T-cell (primary cell): Measurements from ENCODE around the gene TRIM7. TPM values are rescaled to one million over a fixed set of nuclear protein-coding genes. Genes with fewer than 3 reads are reported as not detected.

Experiments used
- ATAC-seq, 4 experiments: fragments of 200-7000 bp in 3 of 4; fragments of 150-1000 bp in 1 of 4; cut with Tn5 transposase; replicated peaks in 1 of 4; 1 replicate in 3 of 4; 2 replicates in 1 of 4; pipeline ENCODE4 v1.10.0; 2021; ENCODE audit warnings: moderate library complexity in 3 of 4, mild to moderate bottlenecking in 2 of 4, moderate number of reproducible peaks in 1 of 4
- CTCF ChIA-PET, 2 donors: fragments of 300-600 bp; sonication (Branson Sonifier 250); formaldehyde crosslinking; loops; one replicate each; lab custom pipeline; 2022; ENCODE audit warnings: antibody characterized with exemption in 2 of 2; lab: Charles Lee
- POLR2A ChIA-PET, 2 donors: fragments of 300-600 bp; sonication (Branson Sonifier 250); formaldehyde crosslinking; loops; one replicate each; lab custom pipeline; 2022; ENCODE audit warnings: antibody characterized with exemption in 2 of 2; lab: Charles Lee
- DNase-seq, 35 experiments: peaks; one replicate each; pipeline versions ENCODE4 v3.0.0 to v3.0.0-alpha.2; 2013 to 2023
- H3K27ac ChIP-seq: one replicate; pipeline ENCODE4 v1.5.1; 2013; ENCODE audit warnings: low read length
- H3K27me3 ChIP-seq, 2 experiments: replicated peaks in 1 of 2; 1 replicate in 1 of 2; 2 replicates in 1 of 2; pipeline versions ENCODE4 v1.6.1 to v1.7.0; 2013; ENCODE audit warnings: low read length in 1 of 2, mixed read lengths in 1 of 2; ENCODE audit not compliant: control insufficient read depth in 2 of 2, insufficient read depth in 2 of 2; ENCODE audit errors: extremely low read depth in 1 of 2
- H3K36me3 ChIP-seq, 2 donors: 1 replicate in 1 of 2; 2 replicates in 1 of 2; pipeline versions ENCODE4 v1.6.1 to v1.7.0; 2013; ENCODE audit warnings: low read length in 1 of 2; ENCODE audit not compliant: control insufficient read depth in 2 of 2, insufficient read depth in 1 of 2; ENCODE audit errors: extremely low read depth in 1 of 2
- H3K4me1 ChIP-seq, 2 experiments: 1 replicate in 1 of 2; 2 replicates in 1 of 2; pipeline versions ENCODE4 v1.6.1 to v1.7.0; 2013; ENCODE audit warnings: low read length in 2 of 2, mixed read lengths in 1 of 2; ENCODE audit not compliant: insufficient read depth in 2 of 2, control insufficient read depth in 1 of 2; ENCODE audit errors: extremely low read depth in 1 of 2
- H3K4me3 ChIP-seq, 2 donors: 1 replicate in 1 of 2; 2 replicates in 1 of 2; pipeline versions ENCODE4 v1.5.1 to v1.7.0; 2013; ENCODE audit warnings: mild to moderate bottlenecking in 2 of 2, low read length in 1 of 2, moderate library complexity in 1 of 2; ENCODE audit not compliant: control insufficient read depth in 1 of 2; ENCODE audit errors: extremely low read depth in 1 of 2
- H3K9me3 ChIP-seq: 2 replicates; pipeline ENCODE4 v1.7.0; 2013
- H3K27ac Mint-ChIP-seq, 2 donors: one replicate each; pipeline ENCODE4 v1.8.0; 2020 to 2021; ENCODE audit warnings: mild to moderate bottlenecking in 2 of 2, mixed read lengths in 2 of 2
- H3K27me3 Mint-ChIP-seq, 2 donors: one replicate each; pipeline ENCODE4 v1.8.0; 2021 to 2022; ENCODE audit warnings: mixed read lengths in 2 of 2
- H3K36me3 Mint-ChIP-seq: one replicate; pipeline ENCODE4 v1.8.0; 2021; ENCODE audit warnings: mixed read lengths
- H3K4me1 Mint-ChIP-seq, 3 donors: one replicate each; pipeline ENCODE4 v1.8.0; 2020 to 2022; ENCODE audit warnings: mixed read lengths in 3 of 3, mild to moderate bottlenecking in 1 of 3
- H3K4me3 Mint-ChIP-seq, 3 donors: one replicate each; pipeline ENCODE4 v1.8.0; 2020 to 2022; ENCODE audit warnings: mild to moderate bottlenecking in 3 of 3, mixed read lengths in 3 of 3, moderate library complexity in 3 of 3
- H3K9me3 Mint-ChIP-seq, 3 donors: one replicate each; pipeline ENCODE4 v1.8.0; 2020 to 2022; ENCODE audit warnings: mixed read lengths in 3 of 3
- WGBS: methylation state at CpG from one replicate; pipeline ENCODE4 v1.1.5; 2013; ENCODE audit warnings: missing lambda C conversion rate; ENCODE audit not compliant: insufficient coverage; 5-methylcytosine and 5-hydroxymethylcytosine counted together
- total RNA-seq, 35 experiments: library from RNA in 6 of 35; stranded (reverse) in 6 of 35; fragments of 120-200 nt in 1 of 35; gene quantifications; one replicate each; pipeline versions ENCODE4 v1.2.1 to v1.2.4 and lab custom pipeline; 2013 to 2026

TRIM7 gene
- total RNA-seq, 5 donors from 2014 or later (not counting 1 experiment from before 2014, with no cell fraction given) = 1.6 to 3.1 (median 3.0) TPM

DNA sequence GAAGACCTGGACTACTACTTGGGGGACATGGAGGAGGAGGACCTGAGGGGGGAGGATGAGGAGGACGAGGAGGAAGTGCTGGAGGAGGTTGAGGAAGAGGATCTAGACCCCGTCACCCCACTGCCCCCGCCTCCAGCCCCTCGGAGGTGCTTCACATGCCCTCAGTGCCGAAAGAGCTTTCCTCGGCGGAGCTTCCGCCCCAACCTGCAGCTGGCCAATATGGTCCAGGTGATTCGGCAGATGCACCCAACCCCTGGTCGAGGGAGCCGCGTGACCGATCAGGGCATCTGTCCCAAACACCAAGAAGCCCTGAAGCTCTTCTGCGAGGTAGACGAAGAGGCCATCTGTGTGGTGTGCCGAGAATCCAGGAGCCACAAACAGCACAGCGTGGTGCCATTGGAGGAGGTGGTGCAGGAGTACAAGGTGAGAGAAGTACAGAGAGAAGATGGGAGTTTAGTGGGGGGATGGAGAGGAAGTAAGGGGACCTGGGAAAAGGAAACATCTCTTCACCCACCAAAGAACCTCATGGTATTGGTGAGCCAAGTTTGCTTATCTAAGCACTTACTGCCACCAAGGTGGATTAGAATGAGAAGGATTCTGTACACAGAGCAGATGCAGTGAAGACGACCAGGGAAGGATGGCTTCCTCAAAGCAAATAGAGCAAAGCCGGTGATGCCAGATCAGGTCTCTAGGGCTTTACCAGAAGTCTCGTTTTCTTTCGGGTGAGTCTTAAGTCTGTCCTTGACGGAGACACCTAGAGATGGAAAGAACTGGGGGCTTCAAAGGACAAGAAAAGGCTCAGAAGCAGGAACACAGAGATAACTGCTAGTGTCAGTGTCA is 19.6 kb upstream of the TRIM7 start:
- ChIA-PET CTCF (interaction anchor here in 1 of 2 donors (0.5 to 2.0 kb wide), 3 partner anchors 35 to 393 kb away, joined by 3 to 6 read pairs (median 4); no protein-coding TSS in a partner anchor), POLR2A (interaction anchor here (0.5 to 1.1 kb wide), 3 partner anchors 14 to 18 kb away, joined by 3 to 8 read pairs (median 4); no protein-coding TSS in a partner anchor)
- DNase-seq (peak in 6 of 35 experiments; percentile 13 to 57 (median 22)), ATAC-seq (no peak)
- peak overlapping the region; percentile 77 to 82 for H3K4me3 ChIP-seq
- H3K27me3 Mint-ChIP-seq = peaks cover 0 to 8% of the 10 kb centered on the region in 2 donors
- peak overlapping the region; percentile 94 for H3K27ac ChIP-seq
- H3K4me1 ChIP-seq = peaks cover 18 to 69% of the 10 kb centered on the region in 2 experiments
- peaks cover 6 to 11% of the 10 kb centered on the region in 2 donors for H3K36me3 ChIP-seq
- no peaks in the 10 kb centered on the region for H3K9me3 Mint-ChIP-seq
- no peaks in the 10 kb centered on the region for H3K27me3 ChIP-seq
- no peaks in the 10 kb centered on the region for H3K9me3 ChIP-seq
- WGBS = 25% methylated on average over 16 of the region's 22 CpGs
- H3K4me1 Mint-ChIP-seq = peaks cover 62 to 75% (median 62%) of the 10 kb centered on the region in 3 donors
- peak overlapping the region; percentile 92 to 97 (median 92) for H3K4me3 Mint-ChIP-seq
- peaks cover 10% of the 10 kb centered on the region for H3K36me3 Mint-ChIP-seq
- peak overlapping the region; percentile 90 to 98 for H3K27ac Mint-ChIP-seq

- H3K9me3 Mint-ChIP-seq = no peaks in the 10 kb centered on the region
- peaks cover 5% of the 10 kb centered on the region for H3K36me3 Mint-ChIP-seq
- peaks cover 0 to 3% of the 10 kb centered on the region in 2 donors for H3K36me3 ChIP-seq
- H3K4me3 ChIP-seq = peak overlapping the region; percentile 77 to 82
- DNase-seq (peak in 6 of 35 experiments; percentile 26 to 49 (median 31)), ATAC-seq (peak in 3 of 4 experiments; percentile 1 to 5 (median 2))
- H3K27me3 ChIP-seq = no peaks in the 10 kb centered on the region
- H3K4me1 ChIP-seq = peaks cover 16 to 66% of the 10 kb centered on the region in 2 experiments
- peak overlapping the region; percentile 94 for H3K27ac ChIP-seq
- POLR2A ChIA-PET = interaction anchor here (0.5 to 1.1 kb wide), 9 partner anchors 10 to 362 kb away, joined by 3 to 8 read pairs (median 4); partner anchors contain the start of gene TRIM52 (in 1 of the 2)
- peaks cover 0 to 8% of the 10 kb centered on the region in 2 donors for H3K27me3 Mint-ChIP-seq
- CTCF ChIA-PET = interaction anchor here in 1 of 2 donors (0.9 to 2.0 kb wide), 4 partner anchors 20 to 37 kb away, joined by 4 to 6 read pairs (median 6); partner anchors contain the start of genes RACK1 and TRIM52
- H3K4me3 Mint-ChIP-seq = peak overlapping the region; percentile 92 to 97 (median 92)
- H3K27ac Mint-ChIP-seq = peak overlapping the region; percentile 90 to 98
- H3K4me1 Mint-ChIP-seq = peaks cover 56 to 73% (median 57%) of the 10 kb centered on the region in 3 donors
- 0% methylated on average over 20 of the region's 31 CpGs for WGBS
- H3K9me3 ChIP-seq = no peaks in the 10 kb centered on the region
Measured at GRCh38 chr5:181223729-181224389, 18.9 kb upstream of the TRIM7 start.

DNA sequence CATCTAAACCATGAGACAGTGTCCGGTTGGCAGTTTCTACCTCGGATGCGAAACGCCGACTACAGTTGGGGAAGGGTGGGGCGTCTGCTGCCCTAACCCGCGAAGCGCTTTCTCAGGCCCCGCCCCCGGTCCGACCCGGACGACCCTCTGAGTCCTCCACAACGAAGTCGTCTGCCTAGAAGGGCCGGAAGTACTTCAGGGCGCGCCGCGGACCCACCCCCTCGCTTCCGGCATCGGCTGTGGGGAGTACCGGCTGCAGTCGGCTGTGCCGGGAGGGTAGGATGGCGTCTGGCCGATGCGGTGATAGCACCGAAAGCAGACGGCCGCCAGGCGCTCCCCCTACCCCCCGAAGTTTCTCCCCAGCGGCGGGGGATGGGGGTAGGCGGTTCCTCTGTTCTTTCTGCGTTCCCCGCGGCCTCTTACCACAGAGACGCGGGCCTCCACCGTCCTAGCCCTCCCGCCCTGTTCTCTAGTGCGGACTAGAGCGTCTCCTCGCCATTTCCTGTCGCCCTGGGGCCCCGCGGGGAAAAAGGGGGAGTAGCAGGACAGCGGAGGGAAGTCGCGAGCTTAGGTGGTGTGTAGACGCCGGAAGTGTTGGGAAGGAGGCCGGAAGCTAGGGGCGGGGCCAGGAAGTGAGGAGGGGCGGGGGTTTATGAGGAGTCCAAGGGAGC is 18.2 kb upstream of the TRIM7 start, which contains the start of gene TRIM41:
Gene TRIM41, plus strand, starts transcription at position 224 of the 671 bp plus-strand sequence. CDS start 719 bp downstream, outside the sequence.
- Mint-ChIP-seq H3K4me1 (peaks cover 58 to 77% (median 60%) of the 10 kb centered on the region in 3 donors), H3K9me3 (no peaks in the 10 kb centered on the region)

DNA sequence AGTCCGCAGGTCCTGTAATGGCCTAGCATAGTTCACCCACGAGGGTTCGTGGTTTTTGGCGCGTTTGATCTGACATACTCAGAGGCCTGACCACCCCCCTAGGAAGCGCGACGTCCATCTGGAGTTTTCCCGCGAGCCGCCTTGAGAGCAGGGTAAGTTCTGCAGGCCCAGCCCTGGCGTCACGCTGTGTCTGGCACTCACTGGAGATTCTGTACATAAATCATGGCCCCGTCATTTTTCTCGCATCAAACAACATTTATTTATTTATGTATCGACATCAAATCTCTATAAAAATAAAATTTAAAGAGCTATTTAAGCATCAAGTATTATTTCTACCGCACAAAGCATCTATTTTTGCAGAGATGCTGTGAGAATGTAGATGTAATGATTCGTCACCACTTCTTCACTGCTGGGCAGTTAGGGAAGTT is 17.6 kb upstream of the TRIM7 start:
- Mint-ChIP-seq H3K27ac (peak overlapping the region; percentile 90 to 98), H3K4me3 (peak overlapping the region; percentile 92 to 97 (median 92)), H3K9me3 (no peaks in the 10 kb centered on the region), H3K27me3 (peaks cover 0 to 9% of the 10 kb centered on the region in 2 donors), H3K4me1 (peaks cover 63 to 82% (median 65%) of the 10 kb centered on the region in 3 donors), H3K36me3 (peaks cover 5% of the 10 kb centered on the region)
- H3K27ac ChIP-seq = peak overlapping the region; percentile 94
- POLR2A ChIA-PET = interaction anchor here in 1 of 2 donors (0.6 to 1.0 kb wide), 2 partner anchors 20 to 31 kb away, joined by 3 to 4 read pairs; no protein-coding TSS in a partner anchor
- peaks cover 16 to 71% of the 10 kb centered on the region in 2 experiments for H3K4me1 ChIP-seq
- WGBS = 0% methylated on average over 6 of the region's 18 CpGs
- peak overlapping the region; percentile 77 to 82 for H3K4me3 ChIP-seq
- no peaks in the 10 kb centered on the region for H3K9me3 ChIP-seq
- no peaks in the 10 kb centered on the region for H3K27me3 ChIP-seq
- ATAC-seq (peak in 1 of 4 experiments; percentile 7), DNase-seq (peak in 6 of 35 experiments; percentile 34 to 57 (median 42))
- H3K36me3 ChIP-seq = peaks cover 0 to under 1% of the 10 kb centered on the region in 2 donors
- CTCF ChIA-PET = interaction anchor here in 1 of 2 donors (0.6 to 2.0 kb wide), 6 partner anchors 21 to 38 kb away, joined by 3 to 9 read pairs (median 5); partner anchors contain the start of genes RACK1 and TRIM52

More for the DNA sequence above, 18.2 kb upstream of the TRIM7 start, which contains the start of gene TRIM41:
- H3K27me3 ChIP-seq = no peaks in the 10 kb centered on the region
- H3K27ac Mint-ChIP-seq = peak within 1 kb of the TSS; percentile 90 to 98
- peak within 1 kb of the TSS; percentile 94 for H3K27ac ChIP-seq
- H3K9me3 ChIP-seq = no peaks in the 10 kb centered on the region
- POLR2A ChIA-PET = interaction anchor here (0.6 to 1.1 kb wide), 11 partner anchors 11 to 362 kb away, joined by 3 to 8 read pairs (median 4); partner anchors contain the start of gene TRIM52 (in 1 of the 2)
- peaks cover 5% of the 10 kb centered on the region for H3K36me3 Mint-ChIP-seq
- DNase-seq (peak; percentile 94 to 98 (median 97)), ATAC-seq (peak; percentile 71 to 80 (median 76))
- peak within 1 kb of the TSS; percentile 92 to 97 (median 92) for H3K4me3 Mint-ChIP-seq
- peaks cover 0 to 3% of the 10 kb centered on the region in 2 donors for H3K36me3 ChIP-seq
- CTCF ChIA-PET = interaction anchor here in 1 of 2 donors (0.5 to 2.0 kb wide), 4 partner anchors 21 to 50 kb away, joined by 3 to 6 read pairs (median 6); partner anchors contain the start of genes RACK1 and TRIM52
- peak within 1 kb of the TSS; percentile 77 to 82 for H3K4me3 ChIP-seq
- H3K4me1 ChIP-seq = peaks cover 16 to 70% of the 10 kb centered on the region in 2 experiments
- H3K27me3 Mint-ChIP-seq = peaks cover 0 to 8% of the 10 kb centered on the region in 2 donors
- WGBS = under 1% methylated on average over 50 of the region's 59 CpGs
